GM12878 (cell line): Measurements from ENCODE around the gene PTPN22. TPM values are rescaled to one million over a fixed set of nuclear protein-coding genes. Genes with fewer than 3 reads are reported as not detected.

Experiments used
- ATAC-seq: fragments of 200-7000 bp; cut with Tn5 transposase; 3 replicates; pipeline ENCODE4 v1.9.1; 2020; ENCODE audit warnings: mild to moderate bottlenecking, moderate library complexity
- BruUV-seq: library from RNA; stranded (reverse); fragments of 400-500 nt; replicated peaks from 2 replicates; lab custom pipeline; 2021; lab: Mats Ljungman, UMichigan
- CTCF ChIA-PET: fragments of 300-600 bp; sonication (Branson Sonifier 250); formaldehyde crosslinking; extraction: SDS; loops from one replicate; lab custom pipeline; 2021; ENCODE audit warnings: inconsistent platforms; lab: Yijun Ruan, JAX
- POLR2A ChIA-PET: fragments of 350-600 bp; formaldehyde crosslinking; extraction: SDS; loops from one replicate; lab custom pipeline; 2021; ENCODE audit warnings: inconsistent platforms; lab: Charles Lee
- RAD21 ChIA-PET: fragments of 300-600 bp; sonication (Branson Sonifier 250); formaldehyde crosslinking; loops from one replicate; lab custom pipeline; 2023; ENCODE audit warnings: antibody characterized with exemption; ENCODE audit not compliant: unreplicated experiment; lab: Charles Lee
- SMC1A ChIA-PET: fragments of 300-600 bp; sonication (Branson Sonifier 250); formaldehyde crosslinking; loops from one replicate; lab custom pipeline; 2023; ENCODE audit not compliant: unreplicated experiment, uncharacterized antibody; lab: Charles Lee
- DNase-seq: peaks from one replicate; pipeline ENCODE4 v3.0.0-alpha.2; 2011; ENCODE audit warnings: low read depth, low spot score
- FAIRE-seq: peaks from 3 replicates; lab custom pipeline; 2011; peaks lifted over from hg19 to GRCh38; lab: Jason Lieb, UNC
- H2AFZ ChIP-seq: 2 replicates; pipeline ENCODE4 v1.6.0; 2011; ENCODE audit warnings: low read depth, low read length, control low read depth; ENCODE audit not compliant: control insufficient read depth
- H3K27ac ChIP-seq: 2 replicates; pipeline ENCODE4 v1.5.1; 2011; ENCODE audit warnings: control low read depth; ENCODE audit not compliant: control insufficient read depth, insufficient read depth
- H3K27me3 ChIP-seq, 2 experiments: replicated peaks in 1 of 2; 2 replicates each; pipeline versions ENCODE4 v1.6.0 to v1.6.1; 2011; ENCODE audit warnings: low read length in 1 of 2; ENCODE audit not compliant: control insufficient read depth in 2 of 2, insufficient read depth in 2 of 2
- H3K36me3 ChIP-seq, 2 experiments: 2 replicates each; pipeline ENCODE4 v1.5.1; 2011; ENCODE audit warnings: low read length in 1 of 2; ENCODE audit not compliant: control insufficient read depth in 2 of 2, insufficient read depth in 2 of 2
- H3K4me1 ChIP-seq: 2 replicates; pipeline ENCODE4 v1.6.1; 2011; ENCODE audit warnings: mild to moderate bottlenecking, low read length, moderate library complexity, mixed read lengths; ENCODE audit not compliant: control insufficient read depth, insufficient read depth
- H3K4me2 ChIP-seq: 2 replicates; pipeline ENCODE4 v1.6.0; 2011; ENCODE audit warnings: control low read depth; ENCODE audit not compliant: control insufficient read depth, insufficient read depth
- H3K4me3 ChIP-seq: fragments of 200-600 bp; sonication (generic); 2 replicates; pipeline ENCODE4 v1.5.1; 2016
- H3K79me2 ChIP-seq: 2 replicates; pipeline ENCODE4 v1.6.0; 2011; ENCODE audit warnings: low read length; ENCODE audit not compliant: control insufficient read depth, insufficient read depth
- H3K9ac ChIP-seq: 2 replicates; pipeline ENCODE4 v1.8.0; 2011; ENCODE audit warnings: low read length, control low read depth, mixed read lengths; ENCODE audit not compliant: control insufficient read depth, insufficient read depth
- H3K9me3 ChIP-seq: replicated peaks from 3 replicates; pipeline ENCODE4 v1.5.1; 2011; ENCODE audit warnings: mild to moderate bottlenecking, low read length; ENCODE audit not compliant: control insufficient read depth, insufficient read depth
- H4K20me1 ChIP-seq: 2 replicates; pipeline ENCODE4 v1.6.0; 2011; ENCODE audit not compliant: control insufficient read depth, insufficient read depth
- CHD1 ChIP-seq: IDR thresholded peaks from 2 replicates; pipeline ENCODE4 v1.6.1; 2012; ENCODE audit warnings: low read depth, low read length, improper control_type of control experiment
- ELK1 ChIP-seq: IDR thresholded peaks from 2 replicates; pipeline ENCODE4 v1.6.1; 2012; ENCODE audit warnings: low read depth, low read length, improper control_type of control experiment
- HDGF ChIP-seq: fragments of 450-650 bp; IDR thresholded peaks from 2 replicates; pipeline ENCODE4 v1.6.1; 2016; ENCODE audit warnings: antibody characterized with exemption
- NFIC ChIP-seq: IDR thresholded peaks from 2 replicates; pipeline ENCODE4 v1.6.1; 2012; ENCODE audit warnings: low read depth, mild to moderate bottlenecking, inconsistent platforms, low read length, moderate library complexity
- SIN3A ChIP-seq: IDR thresholded peaks from 2 replicates; pipeline ENCODE4 v1.6.1; 2012; ENCODE audit warnings: low read depth, low read length, improper control_type of control experiment
- WGBS: methylation state at CpG from one replicate; pipeline ENCODE4 v1.1.6; 2016; ENCODE audit warnings: low lambda C conversion rate; ENCODE audit not compliant: insufficient replicate concordance, insufficient coverage; ENCODE audit errors: missing lambda C conversion rate; 5-methylcytosine and 5-hydroxymethylcytosine counted together
- in situ Hi-C: fragments of 300-500 bp; cut with MboI; formaldehyde crosslinking; loops from 9 replicates; pipeline ENCODE4 v1.14.3; 2018; ENCODE audit warnings: mixed read lengths
- intact Hi-C: fragments of 100-400 bp; cut with micrococcal nuclease; formaldehyde crosslinking; loops from one replicate; pipeline ENCODE4 v1.14.2; 2022; ENCODE audit not compliant: unreplicated experiment
- polyA plus RNA-seq, 11 experiments: library from polyadenylated mRNA; depleted of rRNA in 4 of 11; unstranded in 6 of 11; stranded (reverse) in 5 of 11; fragments of >200 nt; fragmentation: Nextera tagmentation in 4 of 11; fragmentation: Illumina TruSeq in 1 of 11; extraction: Ambion mirVana in 4 of 11; extraction: Trizol in 1 of 11; gene quantifications; 1 replicate in 1 of 11; 2 replicates in 10 of 11; pipeline versions ENCODE4 v1.2.1 to v1.2.3, GENCODE V29; 2011 to 2016; ENCODE audit warnings: inconsistent platforms in 2 of 11, missing spikeins in 2 of 11, low read depth in 1 of 11
- total RNA-seq, 4 experiments: library from RNA; depleted of rRNA in 3 of 4; stranded (reverse); fragments of >200 nt in 3 of 4; fragmentation: Illumina TruSeq in 1 of 4; extraction: Trizol in 1 of 4; gene quantifications; 2 replicates each; pipeline versions ENCODE4 v1.2.1 to v1.2.3, GENCODE V29; 2013 to 2021

Gene PTPN22
- total and polyA plus RNA-seq, 10 of the 15 experiments (the other 5 are each of a cell fraction or from before 2014, with no cell fraction given) = 22.8 to 65.1 (median 44.9) TPM

- ChIA-PET SMC1A (interaction anchor here (0.5 to 4.9 kb wide), 17 partner anchors 10 to 875 kb away, joined by 3 to 42 read pairs (median 4); partner anchors contain the start of gene PHTF1), CTCF (interaction anchor here (0.9 to 2.4 kb wide), 10 partner anchors 17 to 1095 kb away, joined by 3 to 7 read pairs (median 4); partner anchors contain the start of genes AP4B1 and PHTF1), RAD21 (interaction anchor here (0.7 to 3.0 kb wide), 13 partner anchors 11 to 124 kb away, joined by 3 to 55 read pairs (median 5); partner anchors contain the start of gene PHTF1), POLR2A (interaction anchor here (0.5 to 2.9 kb wide), 11 partner anchors 10 to 127 kb away, joined by 3 to 24 read pairs (median 6); partner anchors contain the start of gene PHTF1)
- H4K20me1 ChIP-seq = no peaks in the 10 kb centered on the region
- H3K4me1 ChIP-seq = no peaks in the 10 kb centered on the region
- in situ Hi-C loops (no loop called here), intact Hi-C loops (loop anchor here (2.0 kb wide), 1 partner anchor 53 kb away; the partner anchor contains the start of gene PHTF1)
- peak overlapping the region; percentile 58 for H3K27ac ChIP-seq
- BruUV-seq = no TSS peak
- peaks cover 54% of the 10 kb centered on the region for H3K79me2 ChIP-seq
- peaks cover 0 to 7% of the 10 kb centered on the region in 2 experiments; a peak in 1 of 4 replicates for H3K36me3 ChIP-seq
- H2AFZ ChIP-seq = peak overlapping the region; percentile 58
- no peaks in the 10 kb centered on the region for H3K27me3 ChIP-seq
- 2% methylated on average over 29 of the region's 29 CpGs for WGBS
- H3K9ac ChIP-seq = peak overlapping the region; percentile 78
- DNase-seq (no peak), ATAC-seq (peak; percentile 49), FAIRE-seq (no peak)
- peak overlapping the region; percentile 24; the same call in 1 of the 2 replicates for H3K4me2 ChIP-seq
- peak overlapping the region; percentile 92 for H3K4me3 ChIP-seq
- TF ChIP-seq NFIC (no peak), ELK1 (0 out of 2 replicates have a peak, but pooled peaks have one; percentile 14), CHD1 (no peak), SIN3A (peak; percentile 29; the same call in 1 of the 2 replicates), HDGF (0 out of 2 replicates have a peak, but pooled peaks have one; percentile 15)
- no peaks in the 10 kb centered on the region; the same call in 1 of the 3 replicates for H3K9me3 ChIP-seq
Measured at GRCh38 chr1:113811156-113811887, 60.2 kb downstream of the PTPN22 start.
